Heart right ventricle (tissue), 16 donors: Measurements from ENCODE around the gene IER3. TPM values are rescaled to one million over a fixed set of nuclear protein-coding genes. Genes with fewer than 3 reads are reported as not detected.

Experiments used
- ATAC-seq, 8 donors: fragments of 200-7000 bp; cut with Tn5 transposase; one replicate each; pipeline ENCODE4 v1.9.1; 2020; ENCODE audit warnings: mild to moderate bottlenecking in 8 of 8, moderate library complexity in 8 of 8, moderate number of reproducible peaks in 1 of 8
- DNase-seq, 2 donors: peaks; one replicate each; pipeline ENCODE4 v3.0.0-alpha.2; 2020
- H3K27ac ChIP-seq, 10 donors: fragments of 200-600 bp; sonication (generic) in 2 of 10; one replicate each; pipeline versions ENCODE4 v1.5.0 to v1.8.0; 2020 to 2022; ENCODE audit warnings: mild to moderate bottlenecking in 3 of 10
- H3K27me3 ChIP-seq, 7 donors: fragments of 200-600 bp; one replicate each; pipeline ENCODE4 v1.8.0; 2021 to 2022; ENCODE audit warnings: mild to moderate bottlenecking in 2 of 7
- H3K36me3 ChIP-seq, 9 donors: fragments of 200-600 bp; sonication (generic) in 1 of 9; one replicate each; pipeline versions ENCODE4 v1.5.0 to v1.8.0; 2020 to 2022; ENCODE audit warnings: mild to moderate bottlenecking in 2 of 9
- H3K4me1 ChIP-seq, 9 donors: fragments of 200-600 bp; sonication (generic) in 1 of 9; one replicate each; pipeline versions ENCODE4 v1.5.0 to v1.8.0; 2020 to 2022; ENCODE audit warnings: mild to moderate bottlenecking in 4 of 9
- H3K4me3 ChIP-seq, 10 donors: fragments of 200-600 bp; sonication (generic) in 2 of 10; one replicate each; pipeline versions ENCODE4 v1.5.0 to v1.8.0; 2020 to 2022; ENCODE audit warnings: mild to moderate bottlenecking in 7 of 10, moderate library complexity in 2 of 10
- H3K9me3 ChIP-seq, 11 donors: fragments of 200-600 bp in 10 of 11; sonication (generic) in 2 of 11; one replicate each; pipeline versions ENCODE4 v1.5.0 to v1.8.0; 2013 to 2022; ENCODE audit warnings: mild to moderate bottlenecking in 2 of 11, control low read depth in 1 of 11, moderate library complexity in 1 of 11
- CTCF ChIP-seq, 9 donors: fragments of 200-600 bp; sonication (generic) in 2 of 9; IDR thresholded peaks; one replicate each; pipeline versions ENCODE4 v1.5.0 to v1.8.0; 2021 to 2022; ENCODE audit warnings: antibody characterized with exemption in 9 of 9, mild to moderate bottlenecking in 5 of 9, moderate library complexity in 1 of 9
- WGBS, 2 donors: extraction: QIAGEN DNeasy Blood & Tissue Kit; methylation state at CpG; one replicate each; pipeline ENCODE4 v1.1.7; 2013; ENCODE audit warnings: inconsistent platforms in 1 of 2; 5-methylcytosine and 5-hydroxymethylcytosine counted together
- intact Hi-C, 10 donors: fragments of 100-400 bp; cut with DNase I; formaldehyde crosslinking; loops; one replicate each; pipeline versions ENCODE4 v1.11.1 to v1.14.2; 2022
- polyA plus RNA-seq, 2 donors: library from polyadenylated mRNA; stranded (reverse); fragments of 200-250 nt; gene quantifications; one replicate each; pipeline ENCODE4 v1.2.3, GENCODE V29; 2013
- total RNA-seq, 10 donors: library from RNA; stranded (reverse); fragmentation: NEBNext Ultra II Directional in 3 of 10; extraction: Animal tissue kit (Norgen Biotek cat#: 25700) in 3 of 10; gene quantifications; one replicate each; pipeline versions ENCODE4 v1.2.1 to v1.2.4, GENCODE V29; 2021 to 2023
- donor health status: Arrhythmogenic right ventricular cardiomyopathy.
- donor health status: ischemic (EF 13 %, LVEDD 7.1; RV severe dilation, severe dysfunction).
- donor health status: healthy with polysubstance abuse.
- donor health status: DM: no; HTN: yes; CAD: no.
- donor health status: DM: no; HTN: no; CAD: no.
- donor health status: ischemic (EF 25% LVEDD 6.9; RV normal size, moderate dysfunction).
- donor health status: ischemic (EF 25% LVEDD 5.7; RV mildly dilated, moderate dysfunction).
- donor health status: healthy.
- donor health status: DM: yes; HTN: yes; CAD: no.
- donor health status: Ischemic cardiomyopathy.
- donor health status: ischemic (EF 35%, LVEDD 5.7; RV mildly dilated, moderate dysfunction).
- donor health status: nonischemic (EF 11% LVEDD 7.7; RV severe dilation, severe dysfunction).
- donor health status: DM: yes; HTN: yes; CAD: no.
- donor health status: PGD.
- donor health status: ischemic (EF 29% LVEDD 5.4; RV normal size, mild dysfunction).
- donor health status: nonischemic (EF 23%, LVEDD 6.1; RV moderate dilation, normal function).

IER3 gene
- total and polyA plus RNA-seq, 12 donors, result 15.6 to 309 (median 103) TPM

GRCh38 chr6:30774701-30775100 lies 30.4 kb upstream of the IER3 start:
- H3K27me3 ChIP-seq, result no peaks in the 10 kb centered on the region
- no peak overlapping the region for H3K4me3 ChIP-seq
- peak overlapping the region in 6 of 10 donors; percentile 46 to 76 (median 61) for H3K27ac ChIP-seq
- TF ChIP-seq CTCF (IDR thresholded peaks at IDR 0.05), result no peak
- WGBS, 2 donors, result 50 to 63% methylated on average over 8 of the region's 8 CpGs
- peak in 6 of 8 donors; percentile 44 to 84 (median 77) for ATAC-seq
- peaks cover 6 to 50% (median 19%) of the 10 kb centered on the region in 9 donors for H3K4me1 ChIP-seq
- no peaks in the 10 kb centered on the region for H3K36me3 ChIP-seq
- intact Hi-C loops, result no loop called here
- DNase-seq, result peak in 1 of 2 donors; percentile 63
- H3K9me3 ChIP-seq, result no peaks in the 10 kb centered on the region

- no peak for ATAC-seq
- DNase-seq, result no peak
- H3K9me3 ChIP-seq, result no peaks in the 10 kb centered on the region
- intact Hi-C loops, result no loop called here
- H3K4me1 ChIP-seq, result peaks cover 10 to 43% (median 24%) of the 10 kb centered on the region in 9 donors
- 88 to 89% methylated on average over 3 of the region's 3 CpGs for WGBS, 2 donors
- no peaks in the 10 kb centered on the region for H3K36me3 ChIP-seq
- H3K27ac ChIP-seq, result peak overlapping the region in 5 of 10 donors; percentile 68 to 86 (median 79)
- H3K4me3 ChIP-seq, result no peak overlapping the region
- TF ChIP-seq CTCF (IDR thresholded peaks at IDR 0.05), result no peak
- no peaks in the 10 kb centered on the region for H3K27me3 ChIP-seq
Measured at GRCh38 chr6:30770592-30770991, 26.2 kb upstream of the IER3 start.

GRCh38 chr6:30769853-30770524 lies 25.6 kb upstream of the IER3 start:
- H3K4me3 ChIP-seq, result no peak overlapping the region
- H3K4me1 ChIP-seq, result peaks cover 10 to 43% (median 26%) of the 10 kb centered on the region in 9 donors
- TF ChIP-seq CTCF (IDR thresholded peaks at IDR 0.05), result no peak
- H3K27ac ChIP-seq, result peak overlapping the region in 8 of 10 donors; percentile 27 to 86 (median 70)
- 59 to 70% methylated on average over 5 of the region's 5 CpGs for WGBS, 2 donors
- H3K9me3 ChIP-seq, result no peaks in the 10 kb centered on the region
- H3K36me3 ChIP-seq, result no peaks in the 10 kb centered on the region
- intact Hi-C loops, result no loop called here
- ATAC-seq (no peak), DNase-seq (no peak)
- H3K27me3 ChIP-seq, result no peaks in the 10 kb centered on the region

- no peak for TF ChIP-seq CTCF (IDR thresholded peaks at IDR 0.05)
- Histone ChIP-seq H3K27me3 (no peaks in the 10 kb centered on the region), H3K36me3 (no peaks in the 10 kb centered on the region), H3K4me1 (peaks cover 12 to 44% (median 33%) of the 10 kb centered on the region in 9 donors), H3K4me3 (no peak overlapping the region), H3K9me3 (no peaks in the 10 kb centered on the region), H3K27ac (peak overlapping the region in 8 of 10 donors; percentile 27 to 86 (median 70))
- intact Hi-C loops, result no loop called here
- ATAC-seq (peak; percentile 36 to 94 (median 80)), DNase-seq (peak in 1 of 2 donors; percentile 56)
- 32% methylated on average over 15 to 16 of the region's 16 CpGs for WGBS, 2 donors
Measured at GRCh38 chr6:30769088-30769852, 24.9 kb upstream of the IER3 start.
